Measurements from ENCODE around the gene TMEM51. TPM values are rescaled to one million over a fixed set of nuclear protein-coding genes. Genes with fewer than 3 reads are reported as not detected.
"Not testable (repeated sequence)": the region's sequence is repeated elsewhere in the genome, so short reads cannot be mapped to it uniquely, and the experiment has no call there.

Gene TMEM51
- polyA plus RNA-seq, 1 experiment, result 28.6 TPM

DNA sequence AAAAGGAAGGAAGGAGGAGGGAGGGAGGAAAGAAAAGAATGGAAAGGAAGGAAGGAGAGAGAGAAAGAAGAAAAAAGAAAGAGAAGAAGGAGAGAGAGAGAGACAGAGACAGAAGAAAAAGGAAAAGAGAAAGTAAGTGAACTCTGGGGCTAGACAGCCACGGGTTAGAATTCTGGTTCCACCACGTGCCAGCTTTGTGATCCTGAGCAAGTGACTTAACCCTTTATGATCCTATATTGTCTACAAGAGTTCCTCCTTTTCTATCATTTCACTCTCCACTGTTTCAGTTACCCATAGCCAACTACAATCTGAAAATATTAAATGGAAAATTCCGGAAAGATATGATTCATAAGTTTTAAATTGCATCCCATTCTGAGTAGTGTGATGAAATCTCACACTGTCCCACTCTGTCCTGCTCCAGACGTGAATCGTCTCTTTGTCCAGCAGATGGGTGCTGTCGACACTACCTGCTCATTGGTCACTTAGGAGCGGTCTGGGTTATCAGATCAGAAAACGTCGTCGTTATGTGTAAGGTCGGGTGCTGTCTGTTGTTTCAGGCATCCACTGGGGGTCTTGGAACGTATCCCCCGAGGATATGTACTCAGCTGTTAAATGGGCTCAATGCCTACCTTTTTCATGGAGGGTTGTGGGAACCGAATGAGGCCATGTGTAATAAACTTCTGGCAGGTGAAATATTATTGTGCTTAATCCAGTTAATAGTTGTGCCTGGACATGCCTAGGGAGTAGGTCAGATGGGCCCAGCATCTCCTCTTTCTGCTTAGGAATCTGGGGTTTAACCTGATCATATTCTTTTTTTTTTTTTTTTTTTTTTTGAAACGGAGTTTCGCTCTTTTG is 19.1 kb downstream of the TMEM51 start:
- no peaks in the 10 kb centered on the region for H3K27me3 ChIP-seq (ENCODE audit: control insufficient read depth, insufficient read depth, low read length)
- no peak for DNase-seq (ENCODE audit: low read depth, low spot score)
- no peak overlapping the region for H3K27ac ChIP-seq (ENCODE audit: low read depth, low read length)
- H3K9me3 ChIP-seq (ENCODE audit: control insufficient read depth, insufficient read depth, low read length), result no peaks in the 10 kb centered on the region
- ChIA-PET CTCF (interaction anchor here (0.7 kb wide), 1 partner anchor 99 kb away, joined by 4 read pairs; no protein-coding TSS in a partner anchor), POLR2A (no interaction called here)
- TF ChIP-seq, protein P1, sequence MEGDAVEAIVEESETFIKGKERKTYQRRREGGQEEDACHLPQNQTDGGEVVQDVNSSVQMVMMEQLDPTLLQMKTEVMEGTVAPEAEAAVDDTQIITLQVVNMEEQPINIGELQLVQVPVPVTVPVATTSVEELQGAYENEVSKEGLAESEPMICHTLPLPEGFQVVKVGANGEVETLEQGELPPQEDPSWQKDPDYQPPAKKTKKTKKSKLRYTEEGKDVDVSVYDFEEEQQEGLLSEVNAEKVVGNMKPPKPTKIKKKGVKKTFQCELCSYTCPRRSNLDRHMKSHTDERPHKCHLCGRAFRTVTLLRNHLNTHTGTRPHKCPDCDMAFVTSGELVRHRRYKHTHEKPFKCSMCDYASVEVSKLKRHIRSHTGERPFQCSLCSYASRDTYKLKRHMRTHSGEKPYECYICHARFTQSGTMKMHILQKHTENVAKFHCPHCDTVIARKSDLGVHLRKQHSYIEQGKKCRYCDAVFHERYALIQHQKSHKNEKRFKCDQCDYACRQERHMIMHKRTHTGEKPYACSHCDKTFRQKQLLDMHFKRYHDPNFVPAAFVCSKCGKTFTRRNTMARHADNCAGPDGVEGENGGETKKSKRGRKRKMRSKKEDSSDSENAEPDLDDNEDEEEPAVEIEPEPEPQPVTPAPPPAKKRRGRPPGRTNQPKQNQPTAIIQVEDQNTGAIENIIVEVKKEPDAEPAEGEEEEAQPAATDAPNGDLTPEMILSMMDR (IDR thresholded peaks at IDR 0.05; ENCODE audit: low read depth, low read length), result no peak
- no peak overlapping the region for H3K4me3 ChIP-seq (ENCODE audit: low read depth, low read length)

DNA sequence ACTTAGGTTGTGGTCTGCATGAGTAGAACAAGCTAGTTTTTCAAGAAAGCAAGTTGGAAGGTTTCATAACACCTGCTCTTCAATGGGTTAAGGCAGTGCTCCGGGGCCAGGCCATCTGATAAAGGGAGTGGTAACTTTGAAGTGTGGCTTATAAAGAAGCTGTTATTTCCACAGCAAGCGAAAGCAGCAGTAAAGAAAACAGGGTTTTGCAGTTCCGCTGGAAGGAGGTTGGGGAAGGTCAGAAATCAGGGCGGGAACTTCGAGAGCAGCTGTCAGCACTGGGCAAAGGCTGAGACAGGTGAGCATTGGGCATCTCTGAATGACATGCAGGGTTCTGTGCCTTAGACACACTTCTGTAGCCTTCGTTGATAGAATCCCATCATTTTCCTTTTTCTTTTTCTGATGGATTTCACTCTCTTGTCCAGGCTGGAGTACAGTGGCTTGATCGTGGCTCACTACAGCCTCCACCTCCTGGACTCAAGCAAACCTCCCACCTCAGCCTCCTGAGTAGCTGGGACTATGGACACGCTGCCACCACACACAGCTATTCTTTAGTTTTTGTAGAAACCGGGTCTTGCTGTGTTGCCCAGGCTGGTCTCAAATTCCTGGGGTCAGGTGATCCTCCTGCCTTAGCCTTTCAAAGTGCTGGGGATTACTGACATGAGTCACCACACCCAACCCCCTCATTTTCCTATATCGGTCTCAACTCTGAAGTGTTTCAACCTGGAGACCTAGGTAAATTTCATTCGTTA is 20.5 kb downstream of the TMEM51 start:
- no peak overlapping the region for H3K27ac ChIP-seq (ENCODE audit: low read depth, low read length)
- no peak for DNase-seq (ENCODE audit: low read depth, low spot score)
- CTCF ChIA-PET, result no interaction called here

DNA sequence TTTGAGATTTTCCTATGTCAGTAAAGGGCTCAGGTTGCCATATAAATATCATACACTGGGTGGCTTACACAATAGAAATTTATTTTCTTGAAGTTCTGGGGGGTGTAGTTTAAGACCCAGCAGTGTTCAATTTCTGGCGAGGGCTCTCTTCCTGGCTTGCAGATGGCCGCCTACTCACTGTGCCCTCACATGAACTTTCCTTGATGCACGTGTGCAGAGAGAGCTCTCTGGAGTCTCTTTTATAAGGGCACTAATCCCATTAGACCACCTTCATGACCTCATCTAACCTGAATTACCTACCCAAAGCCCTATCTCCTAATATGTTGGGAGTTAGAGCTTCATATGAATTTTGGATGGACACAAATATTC is 21.1 kb downstream of the TMEM51 start:
- no peak for DNase-seq (ENCODE audit: low read depth, low spot score)
- Histone ChIP-seq H3K4me3 (ENCODE audit: low read depth, low read length) (no peak overlapping the region), H3K9me3 (ENCODE audit: control insufficient read depth, insufficient read depth, low read length) (no peaks in the 10 kb centered on the region), H3K27ac (ENCODE audit: low read depth, low read length) (no peak overlapping the region), H3K27me3 (ENCODE audit: control insufficient read depth, insufficient read depth, low read length) (no peaks in the 10 kb centered on the region)
- ChIA-PET CTCF (no interaction called here), POLR2A (no interaction called here)
- TF ChIP-seq, protein P1 (IDR thresholded peaks at IDR 0.05; ENCODE audit: low read depth, low read length), result no peak

More for the DNA sequence above, 20.5 kb downstream of the TMEM51 start:
- Histone ChIP-seq H3K4me3 (ENCODE audit: low read depth, low read length) (no peak overlapping the region), H3K27me3 (ENCODE audit: control insufficient read depth, insufficient read depth, low read length) (no peaks in the 10 kb centered on the region), H3K9me3 (ENCODE audit: control insufficient read depth, insufficient read depth, low read length) (no peaks in the 10 kb centered on the region)
- POLR2A ChIA-PET, result no interaction called here
- TF ChIP-seq, protein P1 (IDR thresholded peaks at IDR 0.05; ENCODE audit: low read depth, low read length), result no peak

DNA sequence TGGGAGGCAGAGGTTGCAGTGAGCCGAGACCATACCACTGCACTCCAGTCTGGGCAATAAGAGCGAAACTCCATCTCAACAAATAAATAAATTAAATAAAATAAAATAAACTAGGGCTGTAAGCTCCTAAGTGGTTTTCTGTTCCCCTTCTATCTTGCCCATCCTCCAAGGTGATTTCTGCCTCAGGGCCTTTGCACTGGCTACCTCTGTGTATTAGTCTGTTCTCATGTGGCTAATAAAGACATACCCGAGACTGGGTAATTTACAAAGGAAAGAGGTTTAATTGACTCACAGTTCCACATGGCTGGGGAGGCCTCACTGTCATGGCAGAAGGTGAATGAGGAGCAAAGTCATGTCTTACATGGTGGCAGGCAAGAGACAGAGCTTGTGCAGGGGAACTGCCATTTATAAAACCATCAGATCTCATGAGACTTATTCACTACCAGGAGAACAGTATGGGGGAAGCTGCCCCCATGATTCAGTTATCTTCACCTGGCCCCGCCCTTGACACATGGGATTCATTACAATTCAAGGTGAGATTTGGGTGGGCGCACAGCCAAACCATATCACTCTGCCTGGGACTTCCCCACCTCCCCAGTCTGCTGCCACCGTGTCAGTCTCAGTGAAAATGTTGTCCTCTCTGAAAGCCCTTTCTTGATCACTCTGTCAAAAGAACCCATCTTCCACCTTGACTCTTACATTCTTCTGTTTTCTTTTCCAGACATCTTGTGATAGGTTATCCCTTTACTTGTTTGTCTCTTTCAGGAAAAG is 22.0 kb downstream of the TMEM51 start:
- CTCF ChIA-PET; H3K9me3 ChIP-seq (ENCODE audit: control insufficient read depth, insufficient read depth, low read length); DNase-seq (ENCODE audit: low read depth, low spot score); POLR2A ChIA-PET; H3K27ac ChIP-seq (ENCODE audit: low read depth, low read length); H3K27me3 ChIP-seq (ENCODE audit: control insufficient read depth, insufficient read depth, low read length); H3K4me3 ChIP-seq (ENCODE audit: low read depth, low read length): not testable (repeated sequence)

DNA sequence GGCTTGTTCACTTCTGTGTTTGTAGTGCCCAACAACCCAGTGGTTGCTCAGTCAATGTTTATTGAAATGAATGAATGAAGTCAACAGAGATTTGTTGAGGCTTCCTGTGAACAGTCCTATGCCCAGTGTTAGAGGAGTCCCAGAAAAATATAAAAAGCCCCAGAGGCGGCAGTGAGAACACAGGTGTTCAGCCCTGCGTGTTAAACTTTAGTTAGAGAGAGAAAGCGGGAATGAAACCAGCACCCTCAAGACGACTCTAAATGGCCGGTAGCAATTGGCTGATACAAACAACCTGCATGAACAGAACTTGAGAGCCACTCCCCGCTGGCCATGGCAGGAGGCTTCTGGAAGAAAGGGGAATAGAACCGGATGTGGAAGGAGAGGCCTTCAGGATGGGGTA is 22.6 kb downstream of the TMEM51 start:
- Histone ChIP-seq H3K27ac (ENCODE audit: low read depth, low read length) (no peak overlapping the region), H3K9me3 (ENCODE audit: control insufficient read depth, insufficient read depth, low read length) (no peaks in the 10 kb centered on the region), H3K4me3 (ENCODE audit: low read depth, low read length) (no peak overlapping the region), H3K27me3 (ENCODE audit: control insufficient read depth, insufficient read depth, low read length) (no peaks in the 10 kb centered on the region)
- ChIA-PET CTCF (no interaction called here), POLR2A (no interaction called here)
- TF ChIP-seq, protein P1 (IDR thresholded peaks at IDR 0.05; ENCODE audit: low read depth, low read length), result no peak
- DNase-seq (ENCODE audit: low read depth, low spot score), result no peak

Measured in AG04450 (cell line).